ENCODE data around the gene RAB5IF. TPM values are rescaled to one million over a fixed set of nuclear protein-coding genes. Genes with fewer than 3 reads are reported as not detected.

Gene RAB5IF
- total and polyA plus RNA-seq, 2 of the 13 experiments (the other 11 are each of a cell fraction or from before 2014, with no cell fraction given): 261 to 305 TPM

DNA sequence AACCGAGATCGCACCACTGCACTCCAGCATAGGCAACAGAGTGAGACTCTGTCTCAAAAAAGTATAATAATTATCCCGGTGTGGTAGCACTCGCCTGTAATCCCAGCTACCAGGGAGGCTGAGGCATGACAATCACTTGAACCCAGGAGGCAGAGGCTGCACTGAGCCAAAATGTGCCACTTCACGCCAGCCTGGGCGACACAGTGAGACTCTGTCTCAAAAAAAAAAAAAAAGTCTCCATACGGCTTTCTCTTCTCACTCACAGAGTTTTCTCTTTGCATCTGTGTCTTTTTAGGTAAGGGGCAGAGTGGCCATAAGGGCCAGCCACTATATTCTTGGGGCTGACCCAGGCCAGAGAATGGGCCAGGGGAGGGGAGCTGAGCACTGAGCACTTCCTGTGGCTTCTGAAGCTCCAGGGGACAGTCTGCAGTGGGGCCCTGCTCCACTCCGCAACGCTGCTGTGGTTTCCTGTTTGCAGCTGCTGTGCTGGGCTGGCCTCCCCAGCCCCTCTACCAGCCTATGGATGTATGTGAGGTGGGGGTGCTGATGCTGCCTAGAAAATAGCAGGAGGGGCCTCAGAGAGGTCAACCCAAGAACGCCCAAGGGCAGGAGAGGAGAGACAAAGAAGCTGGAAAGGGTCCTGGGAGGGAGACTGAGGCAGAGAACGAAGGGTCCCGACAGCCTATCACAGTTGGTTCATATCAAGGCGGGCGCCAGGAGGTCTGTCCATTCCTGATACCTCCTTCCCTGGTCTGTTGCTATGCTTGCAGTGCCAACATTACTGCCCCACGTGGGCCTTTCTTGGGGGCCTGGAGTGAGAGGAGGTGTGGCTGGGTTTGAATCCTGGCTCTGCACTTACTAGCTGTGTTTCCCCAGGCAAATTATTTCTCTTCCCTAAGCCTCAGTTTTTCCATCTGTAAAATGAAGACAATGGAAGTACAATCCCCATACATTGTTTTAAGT is 24.4 kb downstream of the RAB5IF start:
- in situ Hi-C loops (cut with HindIII; ENCODE audit: extremely low pct_ligation_motif_present, low pct_unique_long_range_greater_than_20kb) (no loop called here), intact Hi-C loops (cut with micrococcal nuclease; ENCODE audit: unreplicated experiment) (no loop called here)
- ChIA-PET POLR2A (interaction anchor here (5.5 kb wide), 1 partner anchor 23 kb away, joined by 54 read pairs; the partner anchor contains the start of gene RAB5IF), CTCF (ENCODE audit: low intra/inter-chr PET ratio, low total read pairs) (no interaction called here)
- Histone ChIP-seq H3K36me3 (replicated peaks in 1 of 2; ENCODE audit: control insufficient read depth in 1 of 2, insufficient read depth in 2 of 2, low read length in 2 of 2) (no peaks in the 10 kb centered on the region), H3K4me2 (ENCODE audit: low read depth, low read length) (no peak overlapping the region), H3K4me1 (ENCODE audit: insufficient read depth, low read length) (peaks cover 37% of the 10 kb centered on the region), H2AFZ (ENCODE audit: low read length) (no peak overlapping the region), H3K9me3 (ENCODE audit: low read length) (no peaks in the 10 kb centered on the region), H3K27me3 (ENCODE audit: control insufficient read depth in 1 of 2, insufficient read depth in 2 of 2, low read length in 2 of 2) (no peaks in the 10 kb centered on the region), H3K79me2 (ENCODE audit: insufficient read depth, low read length) (no peaks in the 10 kb centered on the region), H3K27ac (ENCODE audit: extremely low read length, insufficient read depth, low read length) (no peak overlapping the region), H4K20me1 (ENCODE audit: insufficient read depth, low read length) (no peaks in the 10 kb centered on the region), H3K4me3 (replicated peaks in 1 of 3; ENCODE audit: insufficient read depth in 1 of 3, low read depth in 2 of 3, low read length in 3 of 3) (no peak overlapping the region), H3K9ac (ENCODE audit: insufficient read depth, low read depth, low read length) (no peak overlapping the region)
- WGBS (ENCODE audit: low lambda C conversion rate): 85% methylated on average over 15 of the region's 15 CpGs
- ATAC-seq: no peak
- FAIRE-seq: no peak
- no peak for DNase-seq (ENCODE audit: low spot score)
- no TSS peak for BruUV-seq (replicated peaks)
- TF ChIP-seq, protein P1, sequence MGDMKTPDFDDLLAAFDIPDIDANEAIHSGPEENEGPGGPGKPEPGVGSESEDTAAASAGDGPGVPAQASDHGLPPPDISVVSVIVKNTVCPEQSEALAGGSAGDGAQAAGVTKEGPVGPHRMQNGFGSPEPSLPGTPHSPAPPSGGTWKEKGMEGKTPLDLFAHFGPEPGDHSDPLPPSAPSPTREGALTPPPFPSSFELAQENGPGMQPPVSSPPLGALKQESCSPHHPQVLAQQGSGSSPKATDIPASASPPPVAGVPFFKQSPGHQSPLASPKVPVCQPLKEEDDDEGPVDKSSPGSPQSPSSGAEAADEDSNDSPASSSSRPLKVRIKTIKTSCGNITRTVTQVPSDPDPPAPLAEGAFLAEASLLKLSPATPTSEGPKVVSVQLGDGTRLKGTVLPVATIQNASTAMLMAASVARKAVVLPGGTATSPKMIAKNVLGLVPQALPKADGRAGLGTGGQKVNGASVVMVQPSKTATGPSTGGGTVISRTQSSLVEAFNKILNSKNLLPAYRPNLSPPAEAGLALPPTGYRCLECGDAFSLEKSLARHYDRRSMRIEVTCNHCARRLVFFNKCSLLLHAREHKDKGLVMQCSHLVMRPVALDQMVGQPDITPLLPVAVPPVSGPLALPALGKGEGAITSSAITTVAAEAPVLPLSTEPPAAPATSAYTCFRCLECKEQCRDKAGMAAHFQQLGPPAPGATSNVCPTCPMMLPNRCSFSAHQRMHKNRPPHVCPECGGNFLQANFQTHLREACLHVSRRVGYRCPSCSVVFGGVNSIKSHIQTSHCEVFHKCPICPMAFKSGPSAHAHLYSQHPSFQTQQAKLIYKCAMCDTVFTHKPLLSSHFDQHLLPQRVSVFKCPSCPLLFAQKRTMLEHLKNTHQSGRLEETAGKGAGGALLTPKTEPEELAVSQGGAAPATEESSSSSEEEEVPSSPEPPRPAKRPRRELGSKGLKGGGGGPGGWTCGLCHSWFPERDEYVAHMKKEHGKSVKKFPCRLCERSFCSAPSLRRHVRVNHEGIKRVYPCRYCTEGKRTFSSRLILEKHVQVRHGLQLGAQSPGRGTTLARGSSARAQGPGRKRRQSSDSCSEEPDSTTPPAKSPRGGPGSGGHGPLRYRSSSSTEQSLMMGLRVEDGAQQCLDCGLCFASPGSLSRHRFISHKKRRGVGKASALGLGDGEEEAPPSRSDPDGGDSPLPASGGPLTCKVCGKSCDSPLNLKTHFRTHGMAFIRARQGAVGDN (CRISPR knock-in tag; IDR thresholded peaks at IDR 0.05): peak; percentile 15; the same call in 1 of the 2 replicates
- TF ChIP-seq ZNF891 (CRISPR knock-in tag; IDR thresholded peaks at IDR 0.05): 0 out of 2 replicates have a peak, but pooled peaks have one; percentile 29
- TF ChIP-seq ZNF660 (CRISPR knock-in tag; IDR thresholded peaks at IDR 0.05; ENCODE audit: borderline replicate concordance, low read depth): no peak
- TF ChIP-seq ZNF432 (CRISPR knock-in tag; IDR thresholded peaks at IDR 0.05; ENCODE audit: borderline replicate concordance): no peak
- TF ChIP-seq, protein P2, sequence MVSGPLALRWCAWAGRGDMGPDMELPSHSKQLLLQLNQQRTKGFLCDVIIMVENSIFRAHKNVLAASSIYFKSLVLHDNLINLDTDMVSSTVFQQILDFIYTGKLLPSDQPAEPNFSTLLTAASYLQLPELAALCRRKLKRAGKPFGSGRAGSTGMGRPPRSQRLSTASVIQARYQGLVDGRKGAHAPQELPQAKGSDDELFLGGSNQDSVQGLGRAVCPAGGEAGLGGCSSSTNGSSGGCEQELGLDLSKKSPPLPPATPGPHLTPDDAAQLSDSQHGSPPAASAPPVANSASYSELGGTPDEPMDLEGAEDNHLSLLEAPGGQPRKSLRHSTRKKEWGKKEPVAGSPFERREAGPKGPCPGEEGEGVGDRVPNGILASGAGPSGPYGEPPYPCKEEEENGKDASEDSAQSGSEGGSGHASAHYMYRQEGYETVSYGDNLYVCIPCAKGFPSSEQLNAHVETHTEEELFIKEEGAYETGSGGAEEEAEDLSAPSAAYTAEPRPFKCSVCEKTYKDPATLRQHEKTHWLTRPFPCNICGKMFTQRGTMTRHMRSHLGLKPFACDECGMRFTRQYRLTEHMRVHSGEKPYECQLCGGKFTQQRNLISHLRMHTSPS (CRISPR knock-in tag; IDR thresholded peaks at IDR 0.05; ENCODE audit: low read depth): no peak
- TF ChIP-seq ZNF367 (CRISPR knock-in tag; IDR thresholded peaks at IDR 0.05; ENCODE audit: borderline replicate concordance): no peak
- no peak for TF ChIP-seq KLF9 (CRISPR knock-in tag; IDR thresholded peaks at IDR 0.05; ENCODE audit: low read depth)
- TF ChIP-seq POLR2AphosphoS2 (IDR thresholded peaks at IDR 0.05; ENCODE audit: low read depth, low read length): no peak
- TF ChIP-seq ZNF878 (CRISPR knock-in tag; IDR thresholded peaks at IDR 0.05): no peak
- TF ChIP-seq, protein P3, sequence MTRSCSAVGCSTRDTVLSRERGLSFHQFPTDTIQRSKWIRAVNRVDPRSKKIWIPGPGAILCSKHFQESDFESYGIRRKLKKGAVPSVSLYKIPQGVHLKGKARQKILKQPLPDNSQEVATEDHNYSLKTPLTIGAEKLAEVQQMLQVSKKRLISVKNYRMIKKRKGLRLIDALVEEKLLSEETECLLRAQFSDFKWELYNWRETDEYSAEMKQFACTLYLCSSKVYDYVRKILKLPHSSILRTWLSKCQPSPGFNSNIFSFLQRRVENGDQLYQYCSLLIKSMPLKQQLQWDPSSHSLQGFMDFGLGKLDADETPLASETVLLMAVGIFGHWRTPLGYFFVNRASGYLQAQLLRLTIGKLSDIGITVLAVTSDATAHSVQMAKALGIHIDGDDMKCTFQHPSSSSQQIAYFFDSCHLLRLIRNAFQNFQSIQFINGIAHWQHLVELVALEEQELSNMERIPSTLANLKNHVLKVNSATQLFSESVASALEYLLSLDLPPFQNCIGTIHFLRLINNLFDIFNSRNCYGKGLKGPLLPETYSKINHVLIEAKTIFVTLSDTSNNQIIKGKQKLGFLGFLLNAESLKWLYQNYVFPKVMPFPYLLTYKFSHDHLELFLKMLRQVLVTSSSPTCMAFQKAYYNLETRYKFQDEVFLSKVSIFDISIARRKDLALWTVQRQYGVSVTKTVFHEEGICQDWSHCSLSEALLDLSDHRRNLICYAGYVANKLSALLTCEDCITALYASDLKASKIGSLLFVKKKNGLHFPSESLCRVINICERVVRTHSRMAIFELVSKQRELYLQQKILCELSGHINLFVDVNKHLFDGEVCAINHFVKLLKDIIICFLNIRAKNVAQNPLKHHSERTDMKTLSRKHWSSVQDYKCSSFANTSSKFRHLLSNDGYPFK (CRISPR knock-in tag; IDR thresholded peaks at IDR 0.05; ENCODE audit: borderline replicate concordance): 0 out of 2 replicates have a peak, but pooled peaks have one; percentile 19
- no peak for TF ChIP-seq RELA (CRISPR knock-in tag; IDR thresholded peaks at IDR 0.05)

Measured in HepG2 (cell line).